Chondrocyte (in vitro differentiated cells): ENCODE measurements around the gene GPR146. TPM values are rescaled to one million over a fixed set of nuclear protein-coding genes. Genes with fewer than 3 reads are reported as not detected.
A peak's percentile ranks its signal among the peaks of the same experiment; 100 is the strongest.

Experiments used
- DNase-seq: peaks from one replicate; pipeline ENCODE4 v3.0.0; 2021; ENCODE audit warnings: mixed read lengths, low spot score
- H3K27ac Mint-ChIP-seq: one replicate; pipeline ENCODE4 v1.8.0; 2021; ENCODE audit warnings: mild to moderate bottlenecking, moderate library complexity, mixed read lengths; ENCODE audit not compliant: unreplicated experiment
- H3K27me3 Mint-ChIP-seq: 2 replicates; pipeline ENCODE4 v1.8.0; 2021; ENCODE audit warnings: low read depth, mixed read lengths
- H3K36me3 Mint-ChIP-seq: 2 replicates; pipeline ENCODE4 v1.8.0; 2021; ENCODE audit warnings: low read depth, mixed read lengths
- H3K4me1 Mint-ChIP-seq: 2 replicates; pipeline ENCODE4 v1.8.0; 2021; ENCODE audit warnings: low read depth, mild to moderate bottlenecking, mixed read lengths
- H3K4me3 Mint-ChIP-seq: one replicate; pipeline ENCODE4 v1.8.0; 2021; ENCODE audit warnings: mild to moderate bottlenecking, moderate library complexity, mixed read lengths; ENCODE audit not compliant: unreplicated experiment
- H3K9me3 Mint-ChIP-seq: 2 replicates; pipeline ENCODE4 v1.8.0; 2021; ENCODE audit warnings: low read depth, mixed read lengths
- total RNA-seq: library from RNA; stranded (reverse); gene quantifications from 3 replicates; pipeline ENCODE4 v1.2.1, GENCODE V29; 2021
- TF ChIP-seq, protein P1 (sequence below): fragments of 200-600 bp; sonication (generic); IDR thresholded peaks from 2 replicates; pipeline ENCODE4 v1.5.0; 2021; ENCODE audit warnings: antibody characterized with exemption, mild to moderate bottlenecking, moderate library complexity

GPR146 gene
- total RNA-seq, 1 donor from 2014 or later = 3.8 TPM

GRCh38 chr7:1014681-1015080 lies 29.7 kb upstream of the GPR146 start:
- no peak overlapping the region for H3K27ac Mint-ChIP-seq
- H3K36me3 Mint-ChIP-seq = peaks cover 4% of the 10 kb centered on the region
- no peaks in the 10 kb centered on the region for H3K27me3 Mint-ChIP-seq
- H3K9me3 Mint-ChIP-seq = no peaks in the 10 kb centered on the region
- peaks cover 8% of the 10 kb centered on the region for H3K4me1 Mint-ChIP-seq
- no peak for DNase-seq
- TF ChIP-seq, protein P1, sequence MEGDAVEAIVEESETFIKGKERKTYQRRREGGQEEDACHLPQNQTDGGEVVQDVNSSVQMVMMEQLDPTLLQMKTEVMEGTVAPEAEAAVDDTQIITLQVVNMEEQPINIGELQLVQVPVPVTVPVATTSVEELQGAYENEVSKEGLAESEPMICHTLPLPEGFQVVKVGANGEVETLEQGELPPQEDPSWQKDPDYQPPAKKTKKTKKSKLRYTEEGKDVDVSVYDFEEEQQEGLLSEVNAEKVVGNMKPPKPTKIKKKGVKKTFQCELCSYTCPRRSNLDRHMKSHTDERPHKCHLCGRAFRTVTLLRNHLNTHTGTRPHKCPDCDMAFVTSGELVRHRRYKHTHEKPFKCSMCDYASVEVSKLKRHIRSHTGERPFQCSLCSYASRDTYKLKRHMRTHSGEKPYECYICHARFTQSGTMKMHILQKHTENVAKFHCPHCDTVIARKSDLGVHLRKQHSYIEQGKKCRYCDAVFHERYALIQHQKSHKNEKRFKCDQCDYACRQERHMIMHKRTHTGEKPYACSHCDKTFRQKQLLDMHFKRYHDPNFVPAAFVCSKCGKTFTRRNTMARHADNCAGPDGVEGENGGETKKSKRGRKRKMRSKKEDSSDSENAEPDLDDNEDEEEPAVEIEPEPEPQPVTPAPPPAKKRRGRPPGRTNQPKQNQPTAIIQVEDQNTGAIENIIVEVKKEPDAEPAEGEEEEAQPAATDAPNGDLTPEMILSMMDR = no peak
- no peak overlapping the region for H3K4me3 Mint-ChIP-seq

GRCh38 chr7:1015196-1016121 lies 28.9 kb upstream of the GPR146 start:
- TF ChIP-seq, protein P1 = no peak
- DNase-seq = peak; percentile 84
- Mint-ChIP-seq H3K4me3 (no peak overlapping the region), H3K27ac (no peak overlapping the region), H3K9me3 (no peaks in the 10 kb centered on the region), H3K27me3 (no peaks in the 10 kb centered on the region), H3K4me1 (peaks cover 8% of the 10 kb centered on the region), H3K36me3 (peaks cover 4% of the 10 kb centered on the region)

GRCh38 chr7:1016577-1017531 lies 27.5 kb upstream of the GPR146 start:
- H3K4me3 Mint-ChIP-seq = no peak overlapping the region
- no peak overlapping the region for H3K27ac Mint-ChIP-seq
- H3K36me3 Mint-ChIP-seq = peaks cover 6% of the 10 kb centered on the region
- peaks cover 8% of the 10 kb centered on the region for H3K4me1 Mint-ChIP-seq
- TF ChIP-seq, protein P1 = no peak
- peak; percentile 74 for DNase-seq
- H3K27me3 Mint-ChIP-seq = no peaks in the 10 kb centered on the region
- no peaks in the 10 kb centered on the region for H3K9me3 Mint-ChIP-seq

DNA sequence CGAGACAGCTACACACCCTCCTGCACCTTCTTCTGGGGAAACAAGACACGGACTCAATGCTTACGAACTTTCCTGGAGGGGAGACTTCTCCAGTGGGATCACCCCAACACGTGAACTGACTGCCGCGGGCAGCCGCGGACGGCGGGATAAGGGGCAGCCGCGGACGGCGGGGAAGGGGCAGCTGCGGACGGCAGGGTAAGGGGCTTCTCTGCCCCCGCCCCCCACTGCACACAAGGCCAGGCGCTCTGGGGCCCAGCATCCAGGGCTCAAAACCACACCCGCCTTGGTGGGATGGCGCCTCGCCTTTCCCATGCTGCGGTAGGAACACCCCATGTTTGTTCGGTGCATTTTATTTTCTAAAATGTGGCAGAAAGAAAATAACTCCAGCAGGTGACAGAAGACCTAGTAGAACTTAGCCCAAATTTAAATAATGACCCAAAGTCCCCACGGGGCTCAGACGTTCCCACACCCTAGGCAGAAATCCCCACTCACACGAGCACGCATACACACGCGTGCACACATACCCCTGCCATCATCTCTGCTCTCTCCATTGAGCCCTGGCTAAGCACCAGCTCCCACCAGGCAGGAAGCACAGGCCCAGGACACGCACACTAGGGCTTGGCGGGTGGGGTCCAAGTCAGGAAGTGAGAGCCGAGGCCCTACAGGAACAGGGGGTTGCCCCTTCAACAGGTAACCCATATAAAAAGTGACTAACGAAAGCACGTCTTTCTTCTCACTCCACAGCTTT lies 26.6 kb upstream of the GPR146 start:
- Mint-ChIP-seq H3K27me3 (no peaks in the 10 kb centered on the region), H3K36me3 (peaks cover 7% of the 10 kb centered on the region), H3K4me1 (peaks cover 8% of the 10 kb centered on the region), H3K9me3 (no peaks in the 10 kb centered on the region), H3K27ac (no peak overlapping the region), H3K4me3 (no peak overlapping the region)
- peak; percentile 85 for DNase-seq
- TF ChIP-seq, protein P1 = no peak
